Midbrain (tissue), 1 donor: ENCODE data around the gene SLC38A5.

Experiments used
- DNase-seq: peaks from one replicate; lab custom pipeline; 2025; lab: John Stamatoyannopoulos, UW

SLC38A5 gene

GRCh38 chrX:48491809-48492208, 21.7 kb upstream of the SLC38A5 start:
- no peak for DNase-seq

- DNase-seq, result no peak
Measured at GRCh38 chrX:48490661-48491060, 20.6 kb upstream of the SLC38A5 start.

DNA sequence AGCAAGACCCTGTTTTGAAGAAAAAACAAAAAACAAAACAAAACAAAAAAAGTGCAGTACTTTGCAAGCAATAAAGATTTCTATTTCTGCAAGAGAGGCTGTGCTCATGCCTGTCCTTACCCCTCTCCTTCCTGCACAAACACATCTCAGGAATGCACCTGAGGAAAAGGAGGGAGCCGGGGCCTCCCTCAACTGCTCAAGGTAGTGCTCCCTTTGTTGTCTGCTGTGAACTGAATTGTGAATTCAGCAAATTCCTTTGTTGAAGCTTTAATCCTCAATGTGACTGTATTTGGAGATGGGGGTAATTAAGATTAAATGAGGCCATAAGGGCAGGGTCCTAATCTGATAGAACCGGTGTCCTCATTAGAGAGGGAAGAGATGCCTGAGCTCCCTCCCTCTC, 19.8 kb upstream of the SLC38A5 start:
- DNase-seq, result no peak

- DNase-seq, result no peak
Measured at GRCh38 chrX:48489296-48489695, 19.2 kb upstream of the SLC38A5 start.

GRCh38 chrX:48488034-48488433, 18.0 kb upstream of the SLC38A5 start:
- DNase-seq, result no peak

DNA sequence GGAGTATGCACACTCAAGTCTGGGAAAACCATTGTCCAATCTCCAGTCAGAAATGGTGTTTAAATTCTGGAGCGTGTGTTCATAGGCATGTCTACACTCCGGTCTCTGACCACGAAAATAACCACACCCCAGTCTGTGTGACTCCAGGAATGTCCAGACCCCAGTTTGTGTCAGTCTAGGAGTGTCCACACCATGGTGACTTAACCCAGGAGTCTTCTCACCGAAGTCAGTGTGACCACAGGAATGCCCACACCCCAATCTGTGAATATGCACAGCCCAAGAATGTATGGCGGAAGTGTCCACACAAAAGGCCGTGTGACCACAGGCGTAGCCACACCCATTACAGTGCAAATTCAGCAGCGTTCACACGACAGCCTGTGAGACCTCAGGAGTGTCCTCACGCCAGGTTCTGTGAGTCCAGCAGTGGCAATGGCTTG, 17.3 kb upstream of the SLC38A5 start:
- DNase-seq, result no peak

DNA sequence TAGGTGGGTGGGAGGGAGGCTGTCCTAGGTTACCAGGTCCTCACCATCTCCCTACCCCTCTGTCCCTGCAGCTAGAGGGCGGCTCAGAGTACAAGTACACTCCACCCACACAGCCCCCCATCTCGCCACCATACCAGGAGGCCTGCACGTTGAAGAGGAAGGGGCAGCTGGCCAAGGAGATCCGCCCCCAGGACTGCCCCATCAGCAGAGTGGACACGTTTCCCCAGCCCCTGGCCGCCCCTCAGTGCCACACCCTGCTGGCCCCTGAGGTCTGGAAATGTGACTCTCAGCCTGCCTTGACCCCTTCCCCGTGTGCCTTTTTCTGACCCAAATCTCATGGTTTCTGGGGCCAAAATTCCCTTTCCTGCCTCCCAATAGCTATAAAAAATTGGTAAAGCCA, 12.5 kb upstream of the SLC38A5 start:
- DNase-seq, result no peak

DNA sequence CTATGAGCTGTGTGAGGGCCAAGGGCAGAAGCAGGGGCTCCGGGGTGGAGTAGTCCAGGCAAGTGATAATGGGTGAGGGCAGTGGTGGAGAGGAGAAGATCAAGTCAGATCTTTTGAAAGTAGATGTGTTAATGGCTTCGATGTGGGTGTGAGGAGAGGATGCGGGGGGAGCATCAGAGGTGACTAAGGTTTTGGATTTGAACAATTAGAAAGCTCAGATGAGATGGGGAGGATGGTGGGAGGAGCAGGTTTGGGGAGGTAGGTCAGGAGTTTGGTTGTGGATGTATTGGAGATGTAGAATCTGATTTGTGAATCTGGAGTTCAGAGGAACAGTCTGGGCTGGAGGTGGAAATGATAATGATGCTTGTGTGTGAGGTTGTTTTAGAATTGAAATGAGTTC, 10.5 kb upstream of the SLC38A5 start:
- DNase-seq, result no peak

- no peak for DNase-seq
Measured at GRCh38 chrX:48480142-48480541, 10.1 kb upstream of the SLC38A5 start.

GRCh38 chrX:48478806-48479205, 8.7 kb upstream of the SLC38A5 start:
- no peak for DNase-seq

DNA sequence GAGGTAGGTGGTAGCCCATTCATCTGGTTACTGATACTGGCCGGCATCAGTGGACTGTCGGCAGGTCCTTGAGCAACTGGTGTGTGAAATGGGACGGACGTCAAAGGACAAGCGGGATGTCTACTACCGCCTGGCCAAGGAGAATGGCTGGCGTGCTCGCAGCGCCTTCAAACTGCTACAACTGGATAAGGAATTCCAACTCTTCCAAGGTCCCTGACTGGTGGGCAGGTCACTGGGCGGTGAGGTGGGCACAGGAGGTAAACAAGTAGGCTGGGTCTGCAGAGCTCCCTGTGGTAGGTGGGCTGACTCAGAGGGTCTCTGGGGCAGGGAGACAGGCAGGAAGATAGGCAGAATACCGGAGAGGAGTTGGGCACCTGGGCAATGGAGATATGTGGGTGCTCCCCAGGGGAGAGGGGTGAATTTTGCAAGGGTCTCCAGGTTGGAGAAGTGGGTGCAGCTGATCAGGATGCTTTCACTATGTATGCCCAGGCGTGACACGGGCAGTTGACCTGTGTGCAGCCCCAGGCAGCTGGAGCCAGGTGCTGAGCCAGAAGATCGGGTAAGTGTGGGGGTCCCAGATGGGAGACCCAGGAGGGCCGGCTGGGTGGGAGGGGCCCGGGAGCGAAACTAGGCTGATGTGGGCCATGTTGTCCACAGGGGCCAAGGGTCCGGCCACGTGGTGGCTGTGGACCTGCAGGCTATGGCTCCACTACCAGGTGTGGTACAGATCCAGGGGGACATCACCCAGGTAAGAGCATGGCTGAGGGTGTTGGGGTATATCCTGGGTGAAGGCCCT, 8.1 kb upstream of the SLC38A5 start:
- no peak for DNase-seq

- no peak for DNase-seq
Measured at GRCh38 chrX:48476919-48477318, 6.9 kb upstream of the SLC38A5 start.

DNA sequence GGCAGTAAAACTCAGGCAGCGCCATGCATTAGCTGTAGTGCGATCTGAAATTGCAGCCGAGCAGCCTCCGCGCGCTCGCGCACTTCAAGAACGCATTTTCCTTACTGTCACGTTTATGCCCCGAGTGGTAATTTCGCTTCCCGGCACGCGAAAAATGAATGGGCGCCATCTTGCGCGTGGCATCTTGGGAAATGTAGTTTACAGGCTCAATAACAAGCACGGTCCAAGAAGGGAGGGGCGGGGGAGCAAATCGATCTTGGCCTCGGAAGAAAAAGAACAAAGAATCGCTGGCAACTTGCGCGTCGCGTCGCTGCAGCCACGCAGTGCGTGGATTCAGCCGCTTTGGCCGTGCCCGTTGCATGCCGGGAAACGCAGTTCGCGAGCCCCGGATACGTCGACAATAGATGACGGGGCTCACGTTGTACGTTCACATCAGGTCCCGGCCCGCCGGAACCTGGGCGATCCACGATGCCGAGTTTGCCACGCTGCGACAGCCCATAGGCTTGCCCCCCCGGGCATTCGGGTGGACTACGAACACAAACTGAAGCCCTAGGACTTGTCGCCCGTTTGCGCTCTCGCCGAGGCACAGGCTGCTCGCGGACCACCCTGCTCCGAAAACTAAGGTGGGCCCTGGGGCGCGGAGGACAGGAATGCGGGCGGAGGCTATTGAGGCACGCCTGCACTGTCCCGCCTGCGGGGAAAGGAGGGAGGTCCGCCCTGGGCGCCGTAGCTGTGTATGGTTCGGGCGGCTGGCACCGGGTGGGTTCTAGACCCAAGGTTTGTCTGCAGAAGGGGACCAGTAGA, 5.9 kb upstream of the SLC38A5 start, which contains the start of gene FTSJ1:
TSS of gene FTSJ1 (plus strand) at position 426 of the 804 bp plus-strand sequence. CDS start 1,849 bp downstream, outside the sequence.
- peak; percentile 87 for DNase-seq

- DNase-seq, result no peak
Measured at GRCh38 chrX:48475296-48475695, 5.2 kb upstream of the SLC38A5 start.

- no peak for DNase-seq
Measured at GRCh38 chrX:48474581-48474980, 4.5 kb upstream of the SLC38A5 start.

- DNase-seq, result no peak
Measured at GRCh38 chrX:48474127-48474526, 4.1 kb upstream of the SLC38A5 start.

GRCh38 chrX:48473704-48473990, 3.6 kb upstream of the SLC38A5 start:
- no peak for DNase-seq

DNA sequence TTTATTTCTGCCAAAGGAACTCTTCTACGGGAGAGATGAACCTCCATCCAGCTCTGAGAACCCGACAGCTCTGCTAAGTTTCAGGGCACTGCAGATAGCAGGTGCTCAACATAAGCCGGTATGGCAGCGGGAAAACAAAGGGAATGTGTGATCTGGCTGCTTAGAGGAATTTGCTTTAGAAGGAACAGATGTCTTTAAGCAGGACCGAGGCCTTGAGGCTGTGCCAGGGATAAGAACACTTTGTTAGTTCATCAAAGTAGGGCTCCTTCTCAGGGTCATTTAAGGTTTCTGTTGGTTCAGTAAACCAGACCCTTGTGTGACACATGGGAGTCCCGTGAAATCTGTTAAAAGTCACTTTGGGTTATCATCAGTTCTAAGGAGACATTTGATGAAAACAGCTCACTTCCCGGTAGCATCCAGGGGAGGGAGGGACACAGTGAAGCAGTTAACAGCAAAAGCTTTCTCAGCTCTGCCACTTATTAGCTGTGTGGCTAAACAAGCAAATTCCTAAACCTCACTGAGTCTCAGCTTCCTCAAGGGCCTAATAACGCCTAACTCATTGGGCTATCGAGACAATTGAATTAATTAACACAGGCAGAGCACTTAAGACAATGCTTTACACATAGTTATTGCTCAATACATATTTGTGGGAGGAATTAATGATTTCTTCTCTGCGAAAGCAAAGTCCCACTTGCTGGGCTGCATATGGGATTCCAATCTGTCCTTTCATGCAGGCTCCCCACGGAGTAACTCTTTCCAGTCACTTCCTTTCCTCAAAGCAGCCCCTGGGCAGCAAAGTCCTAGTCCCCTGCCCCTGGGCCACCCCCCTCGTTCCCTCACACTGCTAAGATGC, 3.0 kb upstream of the SLC38A5 start:
- DNase-seq, result no peak

DNA sequence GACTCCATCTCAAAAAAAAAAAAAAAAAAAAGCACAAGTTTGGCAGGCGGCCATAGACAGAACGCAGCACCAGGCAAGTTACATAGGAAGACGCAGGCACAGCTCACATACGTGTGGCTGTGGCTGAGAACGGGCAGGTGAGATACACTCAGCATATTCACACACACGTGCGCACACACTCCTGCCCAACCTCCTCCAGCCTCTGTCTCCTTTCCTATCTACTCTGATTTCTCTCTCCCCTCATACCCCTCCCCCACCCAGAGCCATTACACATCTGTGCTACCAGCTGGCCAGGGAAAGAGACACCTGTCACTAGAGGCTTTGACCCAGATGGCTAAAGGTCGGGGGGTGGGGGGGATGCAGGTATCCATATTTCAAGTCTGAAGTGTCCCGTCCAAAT, 2.2 kb upstream of the SLC38A5 start:
- DNase-seq, result no peak

DNA sequence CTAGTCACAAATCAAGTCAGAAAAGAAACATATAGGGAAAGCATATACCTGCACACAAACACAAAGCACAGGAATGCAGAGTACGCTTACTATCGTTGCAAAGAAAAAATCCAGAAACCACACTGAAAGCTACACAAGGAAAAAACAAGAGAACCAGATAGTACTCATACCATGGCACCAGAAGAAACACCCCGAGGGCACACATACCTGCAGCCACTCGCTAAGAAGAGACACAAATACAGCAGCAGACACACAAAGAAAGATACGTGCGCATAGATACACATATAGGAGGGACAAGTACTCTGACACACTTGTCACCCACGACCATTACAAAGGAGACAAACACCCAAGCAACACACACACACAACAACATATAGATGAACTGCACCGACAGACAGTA, 1.4 kb upstream of the SLC38A5 start:
- DNase-seq, result no peak

DNA sequence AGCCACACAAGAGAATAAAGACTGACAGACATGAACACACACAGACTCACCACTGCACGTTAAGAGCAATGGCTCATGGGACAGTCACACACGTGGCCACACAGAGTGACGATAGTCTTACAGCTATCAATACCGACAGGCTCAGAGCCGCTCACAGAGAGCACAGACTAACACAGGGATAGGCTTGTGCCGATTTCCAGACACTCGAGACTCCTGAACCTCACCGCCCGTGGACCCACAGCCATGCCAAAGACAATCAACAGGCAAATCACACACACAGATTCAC, 716 bp upstream of the SLC38A5 start:
- DNase-seq, result no peak
